NCI-H69 (cell line): Measurements from ENCODE around the gene LACTB.
"Not testable (repeated sequence)": the region's sequence is repeated elsewhere in the genome, so short reads cannot be mapped to it uniquely, and the experiment has no call there.

ENCODE experiments used
- DNase-seq: peaks from one replicate; lab custom pipeline; 2025; lab: John Stamatoyannopoulos, UW

Gene LACTB

DNA sequence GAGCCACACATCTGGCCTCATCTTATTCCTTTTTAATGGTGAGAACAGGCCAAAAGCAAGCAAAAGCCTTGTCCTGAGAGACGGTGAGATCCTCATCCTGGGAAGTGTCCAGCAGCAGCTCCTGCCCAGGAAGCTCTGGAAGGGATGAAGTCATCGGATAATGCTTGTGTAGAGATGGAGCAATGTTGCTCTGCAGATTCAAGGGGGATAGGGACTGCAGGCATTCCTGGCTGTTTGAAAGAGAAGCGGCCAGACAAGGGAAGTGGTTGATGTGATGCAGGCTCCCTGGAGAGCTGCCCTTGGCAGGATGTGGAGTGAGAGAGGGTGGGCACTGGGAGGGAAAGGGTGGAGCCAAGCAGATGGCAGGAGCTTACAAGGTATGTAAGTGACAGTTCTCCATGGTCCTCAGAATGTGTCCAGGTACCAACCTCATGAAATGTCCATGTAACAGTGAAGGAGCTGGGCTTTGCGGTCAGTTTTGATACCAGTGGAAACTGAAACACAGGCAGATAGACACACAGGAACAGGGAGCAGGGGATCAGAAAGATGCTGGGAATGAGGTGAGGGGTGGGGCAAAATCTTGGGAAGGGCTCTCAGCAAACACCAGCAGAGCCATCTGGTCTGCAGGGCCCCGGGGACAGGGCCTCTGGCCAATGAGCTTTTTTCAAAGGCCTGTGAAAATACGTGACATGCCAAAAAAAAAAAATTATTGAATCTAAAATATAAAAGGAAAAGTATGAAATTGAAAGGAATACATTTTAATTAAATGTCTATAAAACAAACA, 32.2 kb upstream of the LACTB start:
- peak; percentile 92 for DNase-seq

DNA sequence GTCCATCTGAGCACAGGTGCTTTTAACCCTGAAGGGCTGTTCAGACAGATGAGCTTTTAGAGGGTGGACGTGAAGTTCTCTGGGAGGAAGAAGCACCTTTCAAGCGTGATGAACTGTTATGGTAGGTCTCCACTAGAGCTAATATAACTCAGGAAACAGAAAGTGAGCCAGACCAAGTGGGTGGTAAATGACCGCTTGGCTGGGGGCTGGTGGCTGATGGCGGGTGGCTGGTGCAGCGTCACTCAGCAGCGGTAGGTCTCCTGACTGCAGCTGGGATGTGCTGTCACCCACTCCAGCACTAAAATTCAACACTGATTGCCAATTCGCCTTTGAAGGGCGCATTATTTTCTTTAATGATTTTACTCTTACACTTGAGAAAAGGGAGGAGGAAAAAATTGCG, 31.2 kb upstream of the LACTB start:
- DNase-seq: peak; percentile 29

DNA sequence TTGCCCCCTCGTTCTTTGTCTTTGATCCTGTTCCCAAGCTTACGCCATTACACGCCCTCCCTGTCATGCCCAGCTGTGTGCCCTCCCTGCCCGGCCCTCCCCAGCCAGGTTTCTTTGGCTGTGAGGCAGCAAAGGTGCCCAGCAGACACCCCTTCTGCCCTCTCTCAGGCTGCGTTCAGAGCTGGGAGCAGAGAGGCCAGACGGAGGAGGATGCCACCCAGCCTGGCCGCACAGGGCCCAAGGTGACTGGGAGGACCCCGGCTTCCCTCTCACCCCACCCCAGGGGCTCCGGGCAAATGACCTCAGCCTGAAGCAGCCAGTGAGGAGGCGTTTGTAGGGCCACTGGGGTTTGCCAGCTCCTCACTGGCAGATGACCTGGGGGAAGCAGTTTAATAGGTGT, 30.8 kb upstream of the LACTB start:
- DNase-seq: no peak

DNA sequence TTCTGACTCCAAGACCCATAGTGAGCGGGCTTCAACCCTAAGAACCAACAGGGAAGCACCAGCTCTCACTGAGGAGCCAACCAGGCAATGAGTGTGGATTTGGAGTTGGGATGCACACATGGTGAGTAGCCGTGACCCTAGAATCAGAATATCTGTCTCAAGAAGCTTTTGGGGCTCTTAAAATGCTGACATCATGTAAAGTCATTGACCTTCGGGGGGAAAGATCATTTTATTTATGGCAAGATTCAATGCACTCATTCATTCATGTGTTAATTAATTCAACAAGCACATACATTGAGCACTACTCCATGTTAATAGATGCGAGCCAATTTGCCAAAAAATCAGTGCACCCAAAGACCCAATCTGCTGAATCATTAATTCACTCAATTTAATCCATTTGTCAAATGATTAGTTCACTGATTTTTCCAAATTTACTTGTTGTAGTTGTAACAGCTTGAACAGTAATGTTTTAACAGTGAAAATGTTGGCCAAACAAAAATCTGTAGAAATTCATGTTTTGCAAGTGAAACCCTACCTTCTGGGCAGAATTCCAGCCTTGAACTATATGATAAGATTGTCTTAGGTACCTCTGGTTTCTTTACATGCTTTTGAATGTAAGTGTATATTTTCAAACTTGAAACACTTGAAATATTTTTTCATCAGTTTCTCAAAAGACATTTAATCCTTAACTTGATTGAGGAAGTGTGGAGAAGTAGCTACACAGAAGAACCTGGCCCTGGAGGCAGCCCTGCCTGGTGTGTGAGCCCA, 29.8 kb upstream of the LACTB start:
- DNase-seq: no peak

DNA sequence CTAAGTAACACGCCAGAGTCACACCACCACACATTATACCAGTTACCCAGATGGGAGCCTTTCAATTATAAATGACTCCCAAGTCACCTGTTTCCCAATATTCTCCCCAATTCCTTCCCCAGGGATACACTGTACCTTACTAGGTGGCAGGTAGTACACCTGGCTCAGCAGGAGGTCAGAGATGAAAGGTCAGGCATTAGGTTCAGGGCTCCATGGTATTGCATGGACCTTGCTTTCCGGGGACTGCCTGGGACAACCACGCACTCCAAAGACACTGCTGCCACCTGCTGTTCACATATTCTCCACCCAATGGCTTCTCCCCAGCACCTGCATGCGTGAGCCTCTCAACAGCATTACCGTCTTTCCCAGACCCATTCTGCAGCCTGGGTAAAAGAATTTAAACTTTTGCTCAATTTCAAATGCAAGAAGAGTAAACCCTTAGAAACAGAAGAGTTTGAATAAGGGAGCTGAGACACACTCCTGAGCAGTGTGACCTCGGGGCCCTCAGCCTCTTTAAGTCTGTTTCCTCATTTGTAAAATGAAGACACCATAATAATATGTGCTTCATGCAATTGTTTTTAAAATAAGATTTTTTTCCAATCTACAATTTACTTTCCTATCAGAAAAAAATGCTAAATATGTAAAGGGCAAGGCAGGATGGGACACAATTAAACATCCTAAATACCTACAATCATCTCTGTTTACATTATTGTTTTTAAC, 28.0 kb upstream of the LACTB start:
- peak; percentile 86 for DNase-seq

DNA sequence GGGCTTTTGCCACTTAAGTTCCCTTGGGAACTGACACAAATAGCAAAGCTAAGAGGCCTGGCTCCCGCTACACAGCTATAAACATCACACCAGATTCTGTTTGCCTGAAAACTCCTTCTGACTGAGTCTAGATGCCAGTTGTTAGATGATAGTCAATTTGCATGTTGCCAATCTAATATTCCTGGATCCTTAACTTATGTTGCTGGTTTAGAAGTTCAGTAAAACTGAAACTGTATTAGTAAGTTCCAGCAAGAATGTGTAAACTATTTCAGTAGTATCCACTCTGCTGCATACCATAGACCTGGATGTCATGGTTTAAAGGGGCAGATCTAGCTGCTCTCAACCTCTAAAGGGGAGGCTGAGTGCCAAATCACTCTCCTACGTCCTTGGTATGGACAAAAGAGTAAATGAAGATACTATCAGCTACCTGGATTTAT, 27.1 kb upstream of the LACTB start:
- DNase-seq: no peak

DNA sequence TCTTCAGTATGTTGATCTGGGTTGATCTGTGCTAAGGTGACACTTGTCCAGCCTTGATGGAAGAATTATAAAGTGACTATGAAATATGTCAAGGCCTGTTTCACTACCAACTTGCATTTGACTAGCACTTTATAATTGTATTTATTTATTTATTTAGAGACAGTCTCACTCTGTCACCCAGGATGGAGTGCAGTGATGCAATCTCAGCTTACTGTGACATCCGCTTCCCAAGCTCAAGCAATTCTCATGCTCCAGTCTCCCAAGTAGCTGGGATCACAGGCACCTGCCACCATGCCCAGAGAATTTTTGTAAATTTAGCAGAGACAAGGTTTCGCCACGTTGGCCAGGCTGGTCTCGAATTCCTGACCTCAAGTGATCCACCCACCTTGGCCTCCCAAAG, 25.5 kb upstream of the LACTB start:
- DNase-seq: no peak

DNA sequence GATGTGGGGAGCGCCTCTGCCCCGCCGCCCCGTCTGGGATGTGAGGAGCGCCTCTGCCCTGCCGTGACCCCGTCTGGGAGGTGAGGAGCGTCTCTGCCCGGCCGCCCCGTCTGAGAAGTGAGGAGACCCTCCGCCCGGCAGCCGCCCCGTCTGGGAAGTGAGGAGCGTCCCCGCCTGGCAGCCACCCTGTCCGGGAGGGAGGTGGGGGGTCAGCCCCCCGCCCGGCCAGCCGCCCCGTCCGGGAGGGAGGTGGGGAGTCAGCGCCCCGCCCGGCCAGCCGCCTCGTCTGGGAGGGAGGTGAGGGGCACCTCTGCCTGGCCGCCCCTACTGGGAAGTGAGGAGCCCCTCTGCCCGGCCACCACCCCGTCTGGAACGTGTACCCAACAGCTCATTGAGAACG, 22.8 kb upstream of the LACTB start:
- DNase-seq: not testable (repeated sequence)

DNA sequence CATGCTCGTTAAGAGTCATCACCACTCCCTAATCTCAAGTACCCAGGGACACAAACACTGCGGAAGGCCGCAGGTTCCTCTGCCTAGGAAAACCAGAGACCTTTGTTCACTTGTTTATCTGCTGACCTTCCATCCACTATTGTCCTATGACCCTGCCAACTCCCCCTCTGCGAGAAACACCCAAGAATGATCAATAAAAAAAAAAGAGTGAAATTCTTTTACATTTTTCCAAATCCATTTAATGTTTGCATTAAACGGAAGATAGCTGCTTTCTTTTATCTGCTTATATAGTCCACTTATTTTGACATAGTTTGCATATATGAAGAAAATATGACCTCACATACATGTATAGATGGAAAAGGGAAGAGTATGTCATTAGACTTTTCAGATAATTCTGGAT, 22.1 kb upstream of the LACTB start:
- DNase-seq: not testable (repeated sequence)

DNA sequence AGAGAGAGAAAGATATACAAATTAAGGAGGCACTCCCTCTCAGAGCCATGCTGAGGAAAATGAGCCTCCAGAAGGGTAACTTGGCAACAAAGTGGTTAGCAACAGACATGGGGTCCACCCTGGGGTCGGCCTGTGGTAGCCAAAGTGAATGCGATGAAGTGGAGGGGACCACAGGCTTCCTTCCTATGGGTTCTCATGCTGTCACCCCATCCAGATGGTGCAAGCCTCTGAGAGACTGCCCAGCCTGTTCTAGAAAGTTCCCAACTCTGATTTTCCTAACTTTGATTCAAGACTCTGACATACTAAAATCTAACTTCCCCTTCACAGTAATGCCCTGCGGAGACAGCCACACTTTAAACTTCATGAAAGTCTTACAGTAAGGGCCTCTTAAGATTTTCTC, 18.2 kb upstream of the LACTB start:
- DNase-seq: no peak

DNA sequence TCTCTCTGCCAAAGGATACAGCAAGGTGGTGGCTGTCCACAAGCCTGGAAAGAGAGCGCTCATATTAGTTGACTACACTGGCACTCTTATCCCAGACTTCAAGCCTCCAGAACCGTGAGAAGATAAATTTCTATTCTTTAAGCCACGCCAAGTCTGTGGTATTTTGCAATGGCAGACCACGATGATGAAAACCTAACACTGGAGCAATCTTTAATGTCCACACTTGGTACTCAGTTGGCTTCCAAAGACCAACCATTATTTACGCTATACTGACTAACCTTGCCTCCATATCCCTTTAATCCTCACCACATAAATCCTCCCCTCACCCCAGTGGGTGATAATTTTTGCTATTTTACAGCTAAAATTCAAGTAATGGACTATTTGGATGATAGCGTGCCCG, 16.9 kb upstream of the LACTB start:
- DNase-seq: no peak

DNA sequence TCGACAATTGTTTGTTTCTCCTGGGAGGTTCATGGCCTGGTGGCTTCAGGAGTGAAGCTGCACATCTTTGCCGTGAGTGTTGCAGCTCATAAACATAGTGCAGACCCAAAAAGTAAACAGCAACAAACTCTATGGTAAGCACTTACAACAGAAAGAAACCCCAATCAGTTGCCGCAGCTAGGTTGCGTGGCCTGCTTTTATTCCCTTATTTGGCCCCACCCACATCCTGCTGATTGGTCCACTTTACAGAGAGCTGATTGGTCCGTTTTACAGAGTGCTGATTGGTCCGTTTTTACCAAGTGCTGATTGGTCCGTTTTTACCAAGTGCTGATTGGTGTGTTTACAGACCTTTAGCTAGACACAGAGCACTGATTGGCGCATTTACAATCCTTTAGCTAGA, 16.3 kb upstream of the LACTB start:
- not testable (repeated sequence) for DNase-seq

DNA sequence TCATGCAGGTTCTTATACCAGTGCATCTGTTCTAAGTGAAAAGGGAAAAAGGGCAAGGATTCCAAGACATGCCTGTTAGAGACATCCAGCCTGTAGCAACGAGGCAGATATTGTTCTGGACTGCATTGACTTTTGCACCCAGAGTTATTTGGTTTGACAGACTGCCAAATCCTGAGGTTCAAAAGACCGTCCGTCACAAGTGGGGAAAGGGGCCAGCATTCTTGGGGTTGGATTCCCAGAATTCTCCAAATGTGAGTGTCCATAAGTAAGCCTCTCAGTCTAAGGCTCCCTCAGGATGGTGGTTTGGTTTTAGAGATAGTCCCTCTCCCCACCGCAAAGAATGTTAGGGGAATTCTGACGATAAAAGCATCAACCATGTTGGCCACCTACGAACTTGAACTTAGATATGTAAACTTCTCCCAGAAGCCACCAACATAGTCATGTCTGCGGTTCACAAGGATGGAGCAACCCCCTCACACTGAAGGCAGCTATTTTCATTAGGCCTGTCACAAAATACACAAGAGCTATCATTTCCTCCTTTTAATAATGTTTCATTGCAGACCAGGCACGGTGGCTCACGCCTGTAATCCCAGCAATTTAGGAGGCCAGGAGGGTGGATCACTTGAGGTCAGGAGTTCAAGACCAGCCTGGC, 13.6 kb upstream of the LACTB start:
- no peak for DNase-seq

DNA sequence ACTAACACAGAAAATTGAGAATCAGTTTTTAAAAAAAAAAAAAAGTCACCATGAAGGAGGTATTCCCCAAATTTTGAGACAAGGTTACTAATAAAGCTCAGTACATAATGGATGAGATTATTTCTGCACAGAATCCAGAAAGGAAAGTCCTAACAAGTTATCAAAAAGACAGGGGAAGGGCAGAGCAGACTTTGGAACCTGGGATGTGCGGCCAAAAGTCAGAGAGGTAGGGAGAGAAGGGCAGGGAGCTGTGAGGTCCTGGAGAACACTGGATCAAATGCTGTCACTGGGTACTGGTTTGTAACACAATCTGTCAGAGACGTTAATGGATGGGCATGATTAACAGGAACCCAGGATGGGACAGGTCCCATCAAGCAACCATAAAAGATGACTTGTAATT, 12.2 kb upstream of the LACTB start:
- DNase-seq: no peak

DNA sequence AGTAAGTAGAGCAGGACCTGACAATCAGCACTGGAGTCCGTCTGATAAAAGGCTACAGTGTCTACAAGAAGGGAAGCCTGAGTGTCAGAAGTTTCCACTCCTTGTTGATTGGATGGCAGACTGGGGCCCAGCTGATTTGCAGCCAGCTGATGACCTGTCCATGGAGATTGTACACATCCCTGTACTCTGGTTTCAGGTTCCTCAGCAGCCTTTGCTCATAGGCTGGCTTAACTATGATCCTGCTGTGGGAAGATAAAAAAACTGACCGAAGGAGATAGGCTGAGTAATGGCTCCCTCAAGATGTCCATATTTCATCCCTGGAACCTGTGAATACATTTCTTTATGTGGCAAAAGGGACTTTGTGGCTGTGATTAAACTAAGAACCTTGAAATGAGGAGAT, 11.7 kb upstream of the LACTB start:
- DNase-seq: no peak

DNA sequence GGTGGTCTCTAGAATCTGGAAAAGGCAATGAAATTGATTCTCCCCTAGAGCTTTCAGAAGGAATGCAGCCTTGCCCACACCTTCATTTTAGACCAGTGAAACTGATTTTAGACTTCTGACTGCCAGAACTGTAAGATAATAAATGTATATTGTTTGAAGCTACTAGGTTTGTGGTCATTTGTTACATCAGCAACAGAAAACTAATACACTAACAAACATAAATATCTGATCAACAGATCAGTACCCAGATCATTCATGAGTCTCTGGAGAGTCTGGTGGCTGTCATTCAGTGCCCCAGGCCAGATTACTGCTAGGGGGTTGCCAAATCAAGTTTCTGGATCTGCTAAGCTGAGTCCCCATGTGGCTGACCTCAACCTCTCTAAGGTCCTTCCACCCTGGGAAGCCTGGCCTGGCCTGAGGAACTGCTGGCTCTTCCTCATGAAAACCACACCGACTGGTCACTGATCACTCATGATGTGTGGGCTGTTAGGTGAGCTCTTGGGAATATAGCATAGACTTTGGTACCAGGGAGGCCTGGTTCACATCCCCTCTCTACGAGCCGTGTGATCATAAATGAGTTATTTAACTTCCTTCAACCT, 11.1 kb upstream of the LACTB start:
- DNase-seq: no peak

DNA sequence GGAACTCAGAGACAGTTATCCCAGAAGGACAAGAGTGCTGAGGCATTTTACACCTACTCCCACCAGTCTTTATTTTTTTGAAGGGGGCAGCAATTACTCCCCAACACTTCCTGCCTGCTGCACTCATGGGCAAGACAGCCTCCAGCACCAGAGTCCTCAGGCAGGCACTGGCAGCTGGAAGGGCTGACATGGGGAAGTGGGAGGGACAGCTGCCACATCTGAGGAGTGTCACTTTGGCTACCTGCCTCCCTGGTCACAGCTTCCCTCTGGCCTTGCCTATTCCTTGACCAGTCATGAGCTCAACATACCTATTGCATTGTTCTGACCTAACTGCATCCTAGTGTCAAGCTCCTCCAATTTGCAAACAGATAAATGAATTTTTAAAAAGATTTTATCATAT, 10.2 kb upstream of the LACTB start:
- no peak for DNase-seq

DNA sequence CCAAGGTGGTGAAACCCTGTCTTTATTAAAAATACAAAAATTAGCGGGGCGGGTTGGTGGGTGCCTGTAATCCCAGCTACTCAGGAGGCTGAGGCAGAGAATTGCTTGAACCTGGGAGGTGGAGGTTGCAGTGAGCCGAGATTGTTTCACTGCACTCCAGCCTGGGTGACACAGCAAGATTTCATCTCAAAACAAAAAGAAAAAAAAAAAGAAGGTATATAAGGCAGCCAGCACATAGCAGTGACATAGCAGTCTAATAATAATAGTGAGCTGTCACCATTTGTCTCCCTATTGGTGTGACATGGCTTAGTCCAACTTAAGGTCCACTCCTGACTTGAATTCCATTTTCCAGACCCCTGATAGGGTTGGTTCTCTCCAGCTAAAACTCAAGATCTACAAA, 8.8 kb upstream of the LACTB start:
- no peak for DNase-seq

DNA sequence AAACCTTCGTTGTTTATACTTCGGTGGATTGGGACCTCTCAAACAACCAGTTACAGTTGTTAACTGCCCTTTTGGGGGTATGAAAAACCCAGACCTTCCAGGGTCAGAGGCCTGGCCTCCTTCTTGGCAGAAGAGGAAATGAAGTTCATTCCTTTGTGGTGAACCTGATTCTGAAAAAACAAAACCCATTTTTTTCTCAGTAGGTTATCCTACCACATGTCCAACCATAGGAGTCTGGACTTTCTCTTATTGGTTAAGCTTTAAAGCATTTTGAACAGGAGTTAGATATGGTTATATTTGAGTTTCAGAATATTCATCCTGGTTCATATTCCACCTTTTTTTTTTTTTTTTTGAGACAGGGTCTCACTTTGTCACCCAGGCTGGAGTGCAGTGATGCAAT, 7.2 kb upstream of the LACTB start:
- no peak for DNase-seq

DNA sequence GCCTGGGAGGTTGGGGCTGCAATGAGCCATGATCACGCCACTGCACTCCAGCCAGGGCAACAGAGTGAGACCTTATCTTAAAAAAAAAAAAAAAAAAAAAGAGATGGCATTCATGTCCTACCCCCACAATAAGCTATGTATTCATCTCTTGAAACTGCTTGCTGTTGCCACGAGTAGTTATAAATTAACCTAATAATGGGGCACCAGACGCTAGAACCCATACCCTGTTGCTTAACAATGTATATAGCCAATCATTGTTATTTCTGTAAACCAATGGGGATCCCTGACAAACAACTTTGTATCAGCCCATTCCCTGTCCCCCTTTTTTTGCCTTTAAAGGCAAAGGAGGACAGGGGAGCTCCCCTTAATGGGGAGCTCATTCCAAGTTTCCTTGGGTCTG, 2.8 kb upstream of the LACTB start:
- DNase-seq: no peak

DNA sequence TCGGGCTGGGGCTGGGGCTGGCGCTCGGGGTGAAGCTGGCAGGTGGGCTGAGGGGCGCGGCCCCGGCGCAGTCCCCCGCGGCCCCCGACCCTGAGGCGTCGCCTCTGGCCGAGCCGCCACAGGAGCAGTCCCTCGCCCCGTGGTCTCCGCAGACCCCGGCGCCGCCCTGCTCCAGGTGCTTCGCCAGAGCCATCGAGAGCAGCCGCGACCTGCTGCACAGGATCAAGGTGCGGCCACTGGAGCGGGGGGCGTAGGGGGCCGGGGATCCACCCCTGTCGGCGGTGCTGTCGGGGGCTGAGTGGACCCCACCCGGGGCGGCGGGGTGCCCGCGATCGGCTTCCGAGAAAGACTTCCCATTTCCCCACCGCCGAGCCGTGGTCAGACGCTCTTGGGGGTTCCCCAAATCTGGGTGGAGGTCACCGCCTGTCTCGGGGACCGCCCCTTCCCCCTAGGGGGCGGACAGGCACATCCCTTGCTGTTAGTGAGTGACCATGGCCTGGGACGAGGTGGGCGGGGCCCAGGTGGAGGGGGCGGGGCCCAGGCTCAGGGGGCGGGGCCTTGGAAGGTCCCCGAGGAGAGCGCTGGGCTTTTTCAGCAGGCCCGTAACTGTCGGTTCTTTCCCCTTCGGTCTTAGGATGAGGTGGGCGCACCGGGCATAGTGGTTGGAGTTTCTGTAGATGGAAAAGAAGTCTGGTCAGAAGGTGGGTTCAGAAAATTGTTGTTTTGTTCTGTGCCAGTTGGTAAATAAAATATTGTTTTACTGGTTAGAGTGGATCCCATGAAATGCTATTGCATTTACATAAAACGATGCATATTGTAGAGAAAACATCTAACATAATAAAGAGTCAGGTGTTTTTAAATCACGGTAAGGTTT, 578 bp downstream of the LACTB start:
- DNase-seq: peak; percentile 80
